DOHH2 (cell line): ENCODE measurements around the gene JMJD6.

Experiments
- CTCF ChIP-seq: fragments of 200-600 bp; sonication (generic); IDR thresholded peaks from one replicate; pipeline ENCODE4 v1.5.1; 2014; ENCODE audit warnings: antibody characterized with exemption, mild to moderate bottlenecking, low read depth, low read length; ENCODE audit not compliant: poor library complexity, severe bottlenecking
- EZH2phosphoT487 ChIP-seq: fragments of 200-600 bp; sonication (generic); IDR thresholded peaks from 2 replicates; pipeline ENCODE4 v1.6.1; 2017; ENCODE audit warnings: borderline replicate concordance, mild to moderate bottlenecking, antibody characterized with exemption, low read length, moderate library complexity, mixed read lengths

- no peak for TF ChIP-seq CTCF
- TF ChIP-seq EZH2phosphoT487 = no peak
Observed at GRCh38 chr17:76686538-76687297, 39.7 kb downstream of the JMJD6 start.
